SK-N-SH treated with all-trans-retinoic acid at 6 μM for 48 hours (cell line): ENCODE measurements around the gene NUP155.
A peak's percentile ranks its signal among the peaks of the same experiment; 100 is the strongest.
"Not testable (repeated sequence)": the region's sequence is repeated elsewhere in the genome, so short reads cannot be mapped to it uniquely, and the experiment has no call there.

ENCODE experiments used
- ATAC-seq: fragments of 200-7000 bp; cut with Tn5 transposase; 3 replicates; pipeline ENCODE4 v1.9.1; 2020; ENCODE audit warnings: mild to moderate bottlenecking, moderate library complexity
- ARNTL ChIP-seq: fragments of 450-650 bp; formaldehyde crosslinking; IDR thresholded peaks from 2 replicates; pipeline ENCODE4 v1.5.0; 2020; ENCODE audit warnings: low read depth, mild to moderate bottlenecking, moderate library complexity, borderline replicate concordance
- BACH2 ChIP-seq: fragments of 250-450 bp; sonication (Bioruptor Pico); IDR thresholded peaks from 2 replicates; pipeline ENCODE4 v1.9.0; 2021; ENCODE audit warnings: mild to moderate bottlenecking, borderline replicate concordance
- CREB5 ChIP-seq: fragments of 250-450 bp; sonication (Bioruptor Pico); IDR thresholded peaks from 2 replicates; pipeline ENCODE4 v1.5.1; 2020; ENCODE audit warnings: low read depth, mild to moderate bottlenecking, moderate library complexity
- CSDC2 ChIP-seq: fragments of 250-450 bp; sonication (Bioruptor Pico); IDR thresholded peaks from 2 replicates; pipeline ENCODE4 v1.5.0; 2020; ENCODE audit warnings: mild to moderate bottlenecking, moderate library complexity
- CSRNP3 ChIP-seq: fragments of 250-450 bp; sonication (Bioruptor Pico); IDR thresholded peaks from 2 replicates; pipeline ENCODE4 v1.5.1; 2021; ENCODE audit warnings: mild to moderate bottlenecking, moderate library complexity
- ESRRG ChIP-seq: fragments of 250-450 bp; sonication (Bioruptor Pico); IDR thresholded peaks from 2 replicates; pipeline ENCODE4 v1.6.1; 2021; ENCODE audit warnings: mild to moderate bottlenecking
- GLIS3 ChIP-seq: fragments of 250-450 bp; sonication (Bioruptor Pico); IDR thresholded peaks from 2 replicates; pipeline ENCODE4 v1.5.0; 2020; ENCODE audit warnings: mild to moderate bottlenecking, moderate library complexity
- ISL1 ChIP-seq: fragments of 250-450 bp; sonication (Bioruptor Pico); IDR thresholded peaks from 2 replicates; pipeline ENCODE4 v2.1.2; 2022; ENCODE audit warnings: mild to moderate bottlenecking, moderate library complexity
- OSR1 ChIP-seq: fragments of 250-450 bp; sonication (Bioruptor Pico); IDR thresholded peaks from 2 replicates; pipeline ENCODE4 v1.8.0; 2022; ENCODE audit warnings: moderate library complexity, mild to moderate bottlenecking, inconsistent platforms
- PATZ1 ChIP-seq: fragments of 250-450 bp; sonication (Bioruptor Pico); IDR thresholded peaks from 2 replicates; pipeline ENCODE4 v1.8.0; 2020; ENCODE audit warnings: mild to moderate bottlenecking, moderate library complexity, borderline replicate concordance
- RARB ChIP-seq: fragments of 250-450 bp; sonication (Bioruptor Pico); IDR thresholded peaks from 2 replicates; pipeline ENCODE4 v1.8.0; 2021; ENCODE audit warnings: mild to moderate bottlenecking, moderate library complexity
- TCF4 ChIP-seq: fragments of 250-450 bp; sonication (Bioruptor Pico); IDR thresholded peaks from 2 replicates; pipeline ENCODE4 v1.8.0; 2021; ENCODE audit warnings: mild to moderate bottlenecking, moderate library complexity, borderline replicate concordance
- TOX ChIP-seq: fragments of 250-450 bp; sonication (Bioruptor Pico); IDR thresholded peaks from 2 replicates; pipeline ENCODE4 v1.8.0; 2021; ENCODE audit warnings: mild to moderate bottlenecking, moderate library complexity, borderline replicate concordance
- TSHZ2 ChIP-seq: fragments of 250-450 bp; sonication (Bioruptor Pico); IDR thresholded peaks from 2 replicates; pipeline ENCODE4 v1.5.0; 2020; ENCODE audit warnings: mild to moderate bottlenecking, moderate library complexity
- ZC3H10 ChIP-seq: fragments of 250-450 bp; sonication (Bioruptor Pico); IDR thresholded peaks from 2 replicates; pipeline ENCODE4 v1.5.1; 2021; ENCODE audit warnings: mild to moderate bottlenecking, moderate library complexity
- ZFP3 ChIP-seq: fragments of 250-450 bp; sonication (Bioruptor Pico); IDR thresholded peaks from 2 replicates; pipeline ENCODE4 v1.5.0; 2020; ENCODE audit warnings: mild to moderate bottlenecking, moderate library complexity
- ZFP30 ChIP-seq: fragments of 450-650 bp; formaldehyde crosslinking; IDR thresholded peaks from 2 replicates; pipeline ENCODE4 v1.5.0; 2022; ENCODE audit warnings: mild to moderate bottlenecking, moderate library complexity
- ZNF565 ChIP-seq: fragments of 450-650 bp; formaldehyde crosslinking; conservative IDR thresholded peaks from 2 replicates; pipeline ENCODE4 v1.5.0; 2020; ENCODE audit warnings: low read depth, mild to moderate bottlenecking, moderate library complexity
- ZNF70 ChIP-seq: fragments of 450-650 bp; formaldehyde crosslinking; IDR thresholded peaks from 2 replicates; pipeline ENCODE4 v1.5.0; 2020; ENCODE audit warnings: mild to moderate bottlenecking, moderate library complexity
- ZNF8 ChIP-seq: fragments of 450-650 bp; formaldehyde crosslinking; IDR thresholded peaks from 2 replicates; pipeline ENCODE4 v1.5.0; 2020; ENCODE audit warnings: mild to moderate bottlenecking, moderate library complexity

Gene NUP155

GRCh38 chr5:37370550-37370863 is 399 bp downstream of the NUP155 start:
- peak; percentile 69; the same call in 2 of the 3 replicates for ATAC-seq
- no peak for TF ChIP-seq ZFP30 (CRISPR knock-in tag)
- no peak for TF ChIP-seq RARB (CRISPR knock-in tag)
- TF ChIP-seq ARNTL (CRISPR knock-in tag) = no peak
- TF ChIP-seq ESRRG (CRISPR knock-in tag) = no peak
- no peak for TF ChIP-seq ZFP3 (CRISPR knock-in tag)
- TF ChIP-seq PATZ1 (CRISPR knock-in tag) = no peak
- TF ChIP-seq TOX (CRISPR knock-in tag) = no peak
- TF ChIP-seq TSHZ2 (CRISPR knock-in tag) = no peak
- TF ChIP-seq ZNF565 (CRISPR knock-in tag) = no peak
- no peak for TF ChIP-seq CSRNP3 (CRISPR knock-in tag)
- no peak for TF ChIP-seq GLIS3 (CRISPR knock-in tag)
- no peak for TF ChIP-seq ZNF8 (CRISPR knock-in tag)
- TF ChIP-seq TCF4 (CRISPR knock-in tag) = no peak
- TF ChIP-seq BACH2 (CRISPR knock-in tag) = no peak
- TF ChIP-seq CREB5 (CRISPR knock-in tag) = no peak

- TF ChIP-seq PATZ1 (CRISPR knock-in tag) = no peak
- TF ChIP-seq ZFP3 (CRISPR knock-in tag) = no peak
- no peak for TF ChIP-seq ZC3H10
- no peak for TF ChIP-seq CSRNP3 (CRISPR knock-in tag)
- TF ChIP-seq OSR1 (CRISPR knock-in tag) = no peak
- TF ChIP-seq ZNF565 (CRISPR knock-in tag) = no peak
- TF ChIP-seq BACH2 (CRISPR knock-in tag) = no peak
- TF ChIP-seq CREB5 (CRISPR knock-in tag) = no peak
- TF ChIP-seq ARNTL (CRISPR knock-in tag) = no peak
- no peak for TF ChIP-seq TSHZ2 (CRISPR knock-in tag)
- TF ChIP-seq CSDC2 (CRISPR knock-in tag) = no peak
- TF ChIP-seq ZNF8 (CRISPR knock-in tag) = no peak
- TF ChIP-seq ZNF70 (CRISPR knock-in tag) = no peak
- TF ChIP-seq ISL1 = no peak
- TF ChIP-seq TCF4 (CRISPR knock-in tag) = no peak
- no peak for TF ChIP-seq RARB (CRISPR knock-in tag)
- TF ChIP-seq TOX (CRISPR knock-in tag) = no peak
- no peak for TF ChIP-seq ZFP30 (CRISPR knock-in tag)
- no peak for ATAC-seq
Observed at GRCh38 chr5:37355161-37355560, 15.7 kb downstream of the NUP155 start.

GRCh38 chr5:37342741-37343140 is 28.2 kb downstream of the NUP155 start:
- not testable (repeated sequence) for ATAC-seq

GRCh38 chr5:37334754-37335153 is 36.2 kb downstream of the NUP155 start:
- not testable (repeated sequence) for ATAC-seq
